A549 (cell line): Measurements from ENCODE around the gene NIT2. TPM values are rescaled to one million over a fixed set of nuclear protein-coding genes. Genes with fewer than 3 reads are reported as not detected.

Experiments
- ATAC-seq, 2 experiments: fragments of 200-7000 bp in 1 of 2; fragments of >200 bp in 1 of 2; cut with Nextera tagmentation in 1 of 2; cut with Tn5 transposase in 1 of 2; 3 replicates each; pipeline versions ENCODE4 v1.8.0 to v1.9.1; 2018 to 2020; ENCODE audit warnings: mild to moderate bottlenecking in 1 of 2, moderate library complexity in 1 of 2
- CTCF ChIA-PET: fragments of 300-600 bp; sonication (Branson Sonifier 250); formaldehyde crosslinking; extraction: SDS; loops from one replicate; lab custom pipeline; 2021; ENCODE audit warnings: antibody characterized with exemption, inconsistent platforms; lab: Yijun Ruan, JAX
- POLR2A ChIA-PET: fragments of 350-600 bp; formaldehyde crosslinking; extraction: SDS; loops from one replicate; lab custom pipeline; 2021; ENCODE audit warnings: antibody characterized with exemption, inconsistent platforms; lab: Yijun Ruan, JAX
- DNase-seq, 2 experiments: peaks; one replicate each; pipeline versions ENCODE4 v3.0.0 to v3.0.0-alpha.2; 2011 to 2016; ENCODE audit warnings: low read depth in 1 of 2, low spot score in 1 of 2
- FAIRE-seq: peaks from 2 replicates; lab custom pipeline; 2011; peaks lifted over from hg19 to GRCh38; lab: Jason Lieb, UNC
- H3K27ac ChIP-seq, 2 experiments: fragments of >200 bp; sonication (Bioruptor Twin); formaldehyde crosslinking; 3 replicates each; pipeline ENCODE4 v1.5.1; 2016 to 2017
- H3K4me1 ChIP-seq: fragments of >200 bp; sonication (Bioruptor Twin); formaldehyde crosslinking; 3 replicates; pipeline ENCODE4 v1.6.1; 2016
- H3K4me2 ChIP-seq: fragments of >200 bp; sonication (Bioruptor Twin); formaldehyde crosslinking; 3 replicates; pipeline ENCODE4 v1.6.1; 2016
- H3K4me3 ChIP-seq: fragments of >200 bp; sonication (Bioruptor Twin); formaldehyde crosslinking; 3 replicates; pipeline ENCODE4 v1.5.1; 2016
- H3K9me3 ChIP-seq: fragments of >200 bp; sonication (Bioruptor Twin); formaldehyde crosslinking; 3 replicates; pipeline ENCODE4 v1.6.1; 2016
- ATOH8 ChIP-seq: fragments of 250-450 bp; sonication (Bioruptor Pico); IDR thresholded peaks from 2 replicates; pipeline ENCODE4 v1.5.0; 2020; ENCODE audit warnings: low read depth, mild to moderate bottlenecking, moderate library complexity
- CBX2 ChIP-seq: fragments of 200-600 bp; sonication (generic); IDR thresholded peaks from 2 replicates; pipeline ENCODE4 v1.6.1; 2016; ENCODE audit warnings: low read depth, mild to moderate bottlenecking, borderline replicate concordance
- CTCF ChIP-seq: fragments of >200 bp; sonication (Bioruptor Twin); formaldehyde crosslinking; IDR thresholded peaks from 3 replicates; pipeline ENCODE4 v1.5.1; 2016
- ELK1 ChIP-seq: fragments of 150-350 bp; IDR thresholded peaks from 2 replicates; pipeline ENCODE4 v1.6.1; 2014; ENCODE audit warnings: low read depth, mild to moderate bottlenecking, low read length
- ESRRA ChIP-seq: fragments of 150-350 bp; IDR thresholded peaks from 2 replicates; pipeline ENCODE4 v1.6.1; 2014; ENCODE audit warnings: mild to moderate bottlenecking, low read length, borderline replicate concordance
- FOXS1 ChIP-seq: fragments of 250-450 bp; sonication (Bioruptor Pico); IDR thresholded peaks from 2 replicates; pipeline ENCODE4 v1.5.0; 2020; ENCODE audit warnings: mild to moderate bottlenecking, moderate library complexity
- HOXB5 ChIP-seq: fragments of 250-450 bp; sonication (Bioruptor Pico); IDR thresholded peaks from 2 replicates; pipeline ENCODE4 v1.5.0; 2020; ENCODE audit warnings: mild to moderate bottlenecking, moderate library complexity
- JUNB ChIP-seq: fragments of >200 bp; sonication (Bioruptor Twin); formaldehyde crosslinking; IDR thresholded peaks from 2 replicates; pipeline ENCODE4 v1.6.1; 2016
- MAFK ChIP-seq: fragments of 450-650 bp; IDR thresholded peaks from 2 replicates; pipeline ENCODE4 v1.6.1; 2014; ENCODE audit not compliant: partially characterized antibody
- RFX5 ChIP-seq: fragments of 450-650 bp; IDR thresholded peaks from 2 replicates; pipeline ENCODE4 v1.7.1; 2014; ENCODE audit warnings: antibody characterized with exemption, mild to moderate bottlenecking, moderate library complexity
- USF2 ChIP-seq: fragments of 450-650 bp; IDR thresholded peaks from 2 replicates; pipeline ENCODE4 v1.6.1; 2014; ENCODE audit warnings: antibody characterized with exemption
- ZSCAN20 ChIP-seq: fragments of 250-450 bp; sonication (Bioruptor Pico); IDR thresholded peaks from 2 replicates; pipeline ENCODE4 v1.8.0; 2022; ENCODE audit warnings: mild to moderate bottlenecking, moderate library complexity
- WGBS: methylation state at CpG from one replicate; pipeline ENCODE4 v1.1.6; 2017; ENCODE audit errors: missing lambda C conversion rate; 5-methylcytosine and 5-hydroxymethylcytosine counted together
- polyA plus RNA-seq, 4 experiments: library from polyadenylated mRNA; depleted of rRNA in 3 of 4; stranded (reverse); fragments of >200 nt; fragmentation: RNase III in 1 of 4; extraction: RNeasy Plus Mini Kit Qiagen cat#74134 plus additional on column Dnase treatment in 1 of 4; gene quantifications; 2 replicates in 3 of 4; 3 replicates in 1 of 4; pipeline ENCODE4 v1.2.3, GENCODE V29; 2011 to 2017
- TF ChIP-seq, protein P1 (sequence below): IDR thresholded peaks from 2 replicates; pipeline ENCODE4 v1.6.1; 2012

NIT2 gene
- polyA plus RNA-seq, 2 of the 4 experiments (the other 2 are of a cell fraction): 75.0 to 140 TPM

DNA sequence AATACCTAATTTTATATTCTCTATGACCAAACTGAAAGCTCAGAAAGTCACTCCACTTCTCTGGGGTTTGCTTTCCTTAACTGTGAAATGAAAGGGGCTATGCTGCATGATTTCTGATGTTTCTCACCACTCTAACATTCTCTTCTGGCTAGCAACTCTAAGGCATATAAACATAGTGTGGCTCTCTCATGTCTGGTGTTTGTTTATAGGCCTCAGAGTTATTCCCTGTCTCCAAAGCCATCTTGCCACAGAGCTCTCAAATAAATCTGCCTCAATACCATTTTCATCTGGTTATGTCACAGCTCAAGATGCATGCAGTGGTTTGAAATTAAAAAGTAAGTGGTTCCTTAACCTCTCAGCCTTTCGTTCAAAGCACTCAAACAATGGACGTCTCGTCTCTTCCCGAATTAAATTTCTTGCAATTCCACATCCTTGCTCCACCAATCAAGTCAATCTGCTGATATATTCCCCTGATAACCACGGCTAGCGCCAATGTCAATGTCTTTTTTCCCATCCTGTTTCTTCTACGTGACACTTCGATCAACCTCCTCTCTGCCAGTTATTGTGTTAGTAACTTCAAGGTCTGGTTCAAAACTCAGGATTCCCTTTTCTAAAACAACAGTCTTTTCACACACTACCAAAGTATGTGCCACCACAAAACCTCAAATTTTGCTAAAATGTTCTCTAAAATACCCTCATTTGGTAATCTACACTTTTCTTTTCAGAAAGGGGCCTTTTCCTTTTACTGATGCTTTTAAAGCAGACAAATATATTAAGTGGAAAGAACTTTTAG lies 50.4 kb downstream of the NIT2 start:
- DNase-seq: no peak
- 83% methylated on average over 8 of the region's 8 CpGs for WGBS
- peak; percentile 36 for FAIRE-seq
- Histone ChIP-seq H3K9me3 (peaks cover 11% of the 10 kb centered on the region; the same call in 2 of the 3 replicates), H3K4me2 (no peak overlapping the region), H3K4me3 (no peak overlapping the region), H3K27ac (no peak overlapping the region), H3K4me1 (peaks cover 21% of the 10 kb centered on the region)
- ATAC-seq: no peak
- ChIA-PET POLR2A (interaction anchor here (1.5 kb wide), 1 partner anchor 16 kb away, joined by 6 read pairs; the partner anchor contains the start of genes LNP1 and TOMM70), CTCF (interaction anchor here (1.0 kb wide), 1 partner anchor 14 kb away, joined by 3 read pairs; no protein-coding TSS in a partner anchor)
- TF ChIP-seq USF2 (no peak), JUNB (no peak), FOXS1 (CRISPR knock-in tag) (no peak), ZSCAN20 (CRISPR knock-in tag) (no peak), ATOH8 (no peak), ELK1 (no peak), HOXB5 (CRISPR knock-in tag) (no peak), CBX2 (no peak)

DNA sequence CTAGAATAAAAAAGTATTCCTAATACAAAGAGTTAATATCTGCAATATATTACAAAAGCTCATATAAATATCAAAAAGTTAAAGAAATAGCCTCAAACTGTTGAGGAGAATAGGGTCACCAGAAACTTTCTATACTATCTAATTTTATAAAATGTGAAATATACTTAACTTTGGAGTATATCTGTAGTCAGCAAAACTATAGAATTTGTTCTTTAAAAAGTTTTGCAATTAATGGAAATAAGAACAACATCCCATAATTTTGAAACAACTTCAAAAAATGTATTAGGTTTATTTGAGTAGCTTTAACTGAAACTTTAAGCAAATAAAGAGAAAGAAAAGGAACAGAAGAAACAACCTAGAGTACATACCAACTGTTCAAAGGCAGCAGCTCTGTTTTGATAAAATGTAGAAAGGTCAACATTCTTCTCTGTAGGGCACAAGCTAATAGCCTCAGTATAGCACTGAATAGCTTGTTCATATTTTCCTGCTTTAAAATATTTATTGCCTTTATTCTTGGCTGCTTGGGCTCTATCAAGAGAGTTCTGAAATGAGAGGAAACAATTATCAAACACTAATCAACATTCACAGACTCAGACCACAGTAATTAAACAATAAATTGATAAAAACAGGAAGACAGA lies 52.0 kb downstream of the NIT2 start:
- Histone ChIP-seq H3K27ac (no peak overlapping the region), H3K4me2 (peak overlapping the region; percentile 26; the same call in 2 of the 3 replicates)

More for the DNA sequence above, 52.0 kb downstream of the NIT2 start:
- Histone ChIP-seq H3K9me3 (peaks cover 11% of the 10 kb centered on the region; the same call in 2 of the 3 replicates), H3K4me1 (peaks cover 21% of the 10 kb centered on the region)
- ChIA-PET POLR2A (interaction anchor here (1.1 to 1.5 kb wide), 2 partner anchors 14 to 15 kb away, joined by 3 to 6 read pairs; partner anchors contain the start of genes LNP1 and TOMM70), CTCF (interaction anchor here (0.7 to 1.1 kb wide), 2 partner anchors 19 to 204 kb away, joined by 3 read pairs; no protein-coding TSS in a partner anchor)
- DNase-seq: no peak
- TF ChIP-seq, protein P1, sequence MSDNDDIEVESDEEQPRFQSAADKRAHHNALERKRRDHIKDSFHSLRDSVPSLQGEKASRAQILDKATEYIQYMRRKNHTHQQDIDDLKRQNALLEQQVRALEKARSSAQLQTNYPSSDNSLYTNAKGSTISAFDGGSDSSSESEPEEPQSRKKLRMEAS: no peak
- TF ChIP-seq CBX2 (no peak), MAFK (peak; percentile 31), CTCF (no peak), ATOH8 (no peak), RFX5 (no peak), ESRRA (no peak)
- TF ChIP-seq, all 56 proteins: peak for 1
- no peak overlapping the region for H3K4me3 ChIP-seq
- ATAC-seq: no peak
- peak; percentile 7 for FAIRE-seq
